ENCODE measurements around the gene LGALS7B. TPM values are rescaled to one million over a fixed set of nuclear protein-coding genes. Genes with fewer than 3 reads are reported as not detected.
"Not testable (repeated sequence)": the region's sequence is repeated elsewhere in the genome, so short reads cannot be mapped to it uniquely, and the experiment has no call there.

LGALS7B gene
- total RNA-seq, 1 donor from 2014 or later: not detected

DNA sequence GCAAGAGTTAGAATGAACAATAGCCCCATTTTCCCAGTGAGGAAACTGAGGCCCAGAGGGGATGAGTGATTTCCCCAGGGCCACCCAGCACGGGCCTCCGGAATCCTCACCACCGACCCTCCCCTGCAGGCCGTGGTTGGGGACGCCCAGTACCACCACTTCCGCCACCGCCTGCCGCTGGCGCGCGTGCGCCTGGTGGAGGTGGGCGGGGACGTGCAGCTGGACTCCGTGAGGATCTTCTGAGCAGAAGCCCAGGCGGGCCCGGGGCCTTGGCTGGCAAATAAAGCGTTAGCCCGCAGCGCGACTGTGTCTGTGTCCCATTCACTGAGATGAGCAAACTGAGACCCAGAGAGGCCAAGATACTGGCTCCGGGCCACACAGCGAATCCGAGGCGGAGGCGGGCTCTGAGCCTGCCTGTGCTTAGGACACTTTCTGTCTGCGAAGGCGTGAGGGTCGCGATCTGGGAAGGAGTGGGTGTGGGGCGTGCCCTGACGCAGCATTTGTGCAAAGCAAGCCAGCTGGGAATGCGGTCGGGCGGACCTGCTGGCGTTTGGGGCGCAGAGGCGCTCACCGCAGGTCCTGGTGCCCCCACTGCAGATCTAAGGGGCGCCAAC is 2.6 kb downstream of the LGALS7B start:
- DNase-seq (ENCODE audit: low spot score): not testable (repeated sequence)
- intact Hi-C loops (cut with DNase I): loop anchor here (5.0 kb wide), 1 partner anchor 1821 kb away; no protein-coding TSS in a partner anchor
- ATAC-seq: peak; percentile 95

DNA sequence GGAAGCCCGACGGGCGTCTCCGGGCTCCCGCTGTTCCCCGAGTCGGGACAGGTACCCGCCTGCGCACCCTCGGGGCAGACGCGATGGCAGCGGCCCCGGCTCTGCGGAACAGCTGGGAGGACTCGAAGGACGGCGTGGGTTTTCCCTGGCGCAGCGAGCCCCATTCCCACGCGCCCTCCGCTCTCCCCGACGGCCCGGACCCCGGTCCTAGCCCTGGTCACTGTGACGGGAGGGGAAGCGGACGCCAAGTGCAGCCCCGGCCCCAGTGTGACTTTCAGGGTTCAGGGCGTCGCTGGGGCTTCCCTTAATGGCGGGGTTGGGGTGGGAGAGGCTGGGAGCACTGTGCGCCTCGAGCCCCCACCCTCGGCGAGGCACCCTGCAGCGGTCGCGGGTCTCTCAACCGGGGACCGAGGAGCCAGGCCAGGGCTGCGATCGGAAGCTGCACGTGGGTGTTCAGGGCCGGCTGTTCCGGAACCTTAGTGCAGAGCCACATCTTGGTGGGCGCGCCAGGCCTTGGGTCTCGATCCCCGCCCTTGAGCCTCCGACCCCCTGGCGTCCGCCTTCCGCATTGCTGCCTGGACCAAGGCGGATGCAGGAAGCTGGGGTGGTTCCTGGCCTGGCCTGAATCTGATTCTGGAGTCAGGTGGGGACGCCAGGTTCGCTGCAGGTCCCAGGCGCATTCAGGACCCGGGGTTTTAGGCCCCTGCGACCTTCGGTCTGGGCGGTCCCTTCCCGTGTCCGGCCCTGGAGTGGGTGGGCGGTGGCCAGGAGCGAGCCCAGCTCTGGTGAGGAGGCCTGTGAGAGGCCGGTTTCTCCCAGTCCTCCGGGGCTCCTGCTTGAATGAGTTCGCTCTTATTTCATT is 3.5 kb downstream of the LGALS7B start:
- ATAC-seq: peak; percentile 22
- no peak for DNase-seq (ENCODE audit: low spot score)
- intact Hi-C loops (cut with DNase I): loop anchor here (5.0 kb wide), 1 partner anchor 1820 kb away; no protein-coding TSS in a partner anchor

DNA sequence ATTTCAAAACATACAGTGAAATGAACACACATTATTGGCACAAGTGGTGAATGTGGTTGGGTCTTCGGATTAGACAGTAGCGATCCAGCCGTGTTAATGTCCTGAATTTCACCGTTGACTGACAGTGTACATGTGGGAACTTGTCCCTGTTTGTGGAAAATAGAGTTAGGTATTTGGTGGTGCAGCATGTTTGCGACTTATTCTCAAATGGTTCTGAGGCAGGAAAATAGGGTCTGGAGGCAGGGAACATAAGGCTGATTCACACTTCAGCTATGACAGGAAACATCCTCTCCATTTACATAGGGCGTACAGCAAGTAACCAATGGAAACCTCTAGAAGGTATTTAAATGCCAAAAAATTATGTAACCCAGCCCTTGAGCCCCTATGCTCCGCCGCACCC is 4.2 kb downstream of the LGALS7B start:
- ATAC-seq (no peak), DNase-seq (ENCODE audit: low spot score) (no peak)
- intact Hi-C loops (cut with DNase I): loop anchor here (5.0 kb wide), 1 partner anchor 1819 kb away; no protein-coding TSS in a partner anchor

DNA sequence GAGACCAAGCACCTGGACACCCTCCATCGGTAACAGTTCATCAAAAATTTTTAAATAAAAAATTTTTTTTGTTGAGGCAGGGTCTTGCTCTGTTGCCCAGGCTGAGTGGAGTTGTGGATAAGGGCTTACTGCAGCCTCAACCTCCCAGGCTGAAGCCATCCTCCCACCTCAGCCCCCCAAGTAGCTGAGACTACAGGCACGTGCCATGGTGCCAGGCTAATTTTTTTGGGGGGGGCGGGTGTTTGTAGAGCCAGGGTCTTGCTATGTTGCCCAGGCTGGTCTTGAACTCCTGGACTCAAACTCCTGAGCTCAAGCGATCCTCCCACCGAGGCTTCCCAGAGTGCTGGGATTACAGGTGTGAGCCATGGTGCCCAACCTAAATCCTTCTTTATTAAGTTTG is 4.7 kb downstream of the LGALS7B start:
- intact Hi-C loops (cut with DNase I): loop anchor here (5.0 kb wide), 1 partner anchor 1819 kb away; no protein-coding TSS in a partner anchor
- ATAC-seq: no peak
- DNase-seq (ENCODE audit: low spot score): no peak

DNA sequence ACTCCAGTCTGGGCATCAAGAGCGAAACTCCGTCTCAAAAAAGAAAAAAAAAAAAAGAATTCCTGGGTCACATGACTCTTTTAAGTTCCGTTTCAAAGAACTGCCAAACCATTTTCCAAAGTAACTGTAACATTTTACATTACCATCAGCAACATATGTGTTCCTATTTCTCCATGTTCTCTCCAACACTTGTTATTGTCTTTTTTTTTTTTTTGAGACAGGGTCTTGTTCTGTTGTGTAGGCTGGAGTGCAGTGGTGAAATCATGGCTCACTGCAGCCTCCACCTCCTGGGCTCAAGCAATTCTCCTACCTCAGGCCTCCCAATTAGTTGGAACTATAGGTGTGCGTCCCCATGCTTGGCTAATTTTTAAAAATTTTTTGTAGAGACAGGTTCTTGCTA is 6.5 kb downstream of the LGALS7B start:
- intact Hi-C loops (cut with DNase I): no loop called here

DNA sequence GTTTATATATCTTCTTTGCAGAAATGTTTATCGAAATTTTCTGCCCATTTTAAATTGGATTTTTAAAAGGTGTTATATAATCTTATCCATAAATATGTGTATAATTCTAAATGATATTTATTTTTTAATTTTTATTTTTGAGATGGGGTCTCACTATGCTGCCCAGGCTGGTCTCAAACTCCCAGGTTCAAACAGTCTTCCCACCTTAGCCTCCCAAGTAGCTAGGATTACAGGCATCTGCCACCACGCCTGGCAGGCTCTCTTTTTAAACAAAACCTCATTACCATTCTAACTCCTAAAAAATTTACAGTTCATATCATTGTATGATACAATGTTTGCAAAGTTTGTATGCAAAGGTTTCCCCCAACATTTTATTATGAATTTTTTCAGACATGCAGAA is 7.2 kb downstream of the LGALS7B start:
- DNase-seq (ENCODE audit: low spot score) (no peak), ATAC-seq (no peak)
- intact Hi-C loops (cut with DNase I): no loop called here

More for the DNA sequence above, 6.5 kb downstream of the LGALS7B start:
- ATAC-seq (no peak), DNase-seq (ENCODE audit: low spot score) (no peak)

DNA sequence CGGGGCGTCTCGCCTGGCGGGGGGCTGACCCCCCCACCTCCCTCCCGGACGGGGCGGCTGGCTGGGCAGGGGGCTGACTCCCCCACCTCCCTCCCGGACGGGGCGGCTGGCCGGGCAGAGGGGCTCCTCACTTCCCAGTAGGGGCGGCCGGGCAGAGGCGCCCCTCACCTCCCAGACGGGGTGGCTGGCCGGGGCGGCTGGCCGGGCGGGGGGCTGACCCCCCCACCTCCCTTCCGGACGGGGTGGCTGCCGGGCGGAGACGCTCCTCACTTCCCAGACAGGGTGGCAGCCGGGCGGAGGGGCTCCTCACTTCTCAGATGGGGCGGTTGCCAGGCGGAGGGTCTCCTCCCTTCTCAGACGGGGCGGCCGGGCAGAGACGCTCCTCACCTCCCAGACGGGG is 8.8 kb downstream of the LGALS7B start:
- DNase-seq (ENCODE audit: low spot score); intact Hi-C loops (cut with DNase I); ATAC-seq: not testable (repeated sequence)

DNA sequence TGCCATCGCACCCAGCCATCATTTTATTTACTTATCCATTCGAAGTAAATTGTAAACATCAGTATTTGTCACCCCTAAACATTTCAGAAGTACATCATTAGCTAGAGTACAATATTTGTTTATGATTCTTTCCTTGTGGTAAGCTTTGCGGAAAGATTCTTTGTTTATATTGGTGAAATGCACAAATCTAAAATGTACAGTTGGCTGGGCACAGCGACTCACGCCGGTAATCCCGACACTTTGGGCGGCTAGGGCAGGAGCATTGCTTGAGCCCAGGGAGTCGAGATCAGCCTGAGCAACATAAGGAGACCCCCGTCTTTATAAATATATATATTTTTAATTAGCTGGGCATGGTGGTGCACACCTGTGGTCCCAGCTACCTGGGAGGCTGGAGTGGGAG is 10.1 kb downstream of the LGALS7B start:
- intact Hi-C loops (cut with DNase I): no loop called here
- DNase-seq (ENCODE audit: low spot score): no peak
- ATAC-seq: no peak

DNA sequence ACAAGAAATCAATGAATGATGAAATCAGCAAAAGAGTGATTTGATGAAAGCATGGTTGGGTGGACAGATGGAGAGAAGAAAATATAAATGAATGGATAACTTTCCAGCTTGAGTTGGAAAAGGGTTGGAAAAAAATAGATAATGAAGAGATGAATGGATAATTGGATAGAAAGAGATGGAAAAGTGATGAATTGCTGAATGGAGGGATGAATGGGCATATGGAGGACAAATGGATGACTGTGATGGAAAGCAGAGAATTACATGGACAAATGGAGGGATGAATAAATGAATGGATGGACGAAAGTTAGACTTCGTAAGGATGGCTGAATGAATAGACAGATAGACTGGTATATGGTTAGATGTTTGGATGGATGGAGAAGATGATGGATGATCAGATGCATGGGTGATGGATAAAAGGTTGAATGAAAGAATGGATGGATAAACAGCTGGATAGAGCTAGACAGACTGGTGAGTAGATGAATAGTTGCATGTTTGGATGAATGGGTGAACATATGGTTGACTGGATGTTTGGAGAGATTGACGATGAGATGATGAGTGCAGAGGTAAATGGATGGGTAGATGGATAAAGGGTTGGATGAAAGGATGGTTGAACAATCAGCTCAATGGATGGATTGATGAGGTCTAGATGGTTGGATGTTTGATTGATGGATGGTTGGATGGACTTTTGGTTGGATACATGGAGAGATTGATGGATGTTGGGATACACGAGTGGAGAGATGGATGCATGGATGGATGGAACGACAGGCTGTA is 11.8 kb downstream of the LGALS7B start:
- no peak for DNase-seq (ENCODE audit: low spot score)
- intact Hi-C loops (cut with DNase I): no loop called here
- no peak for ATAC-seq

DNA sequence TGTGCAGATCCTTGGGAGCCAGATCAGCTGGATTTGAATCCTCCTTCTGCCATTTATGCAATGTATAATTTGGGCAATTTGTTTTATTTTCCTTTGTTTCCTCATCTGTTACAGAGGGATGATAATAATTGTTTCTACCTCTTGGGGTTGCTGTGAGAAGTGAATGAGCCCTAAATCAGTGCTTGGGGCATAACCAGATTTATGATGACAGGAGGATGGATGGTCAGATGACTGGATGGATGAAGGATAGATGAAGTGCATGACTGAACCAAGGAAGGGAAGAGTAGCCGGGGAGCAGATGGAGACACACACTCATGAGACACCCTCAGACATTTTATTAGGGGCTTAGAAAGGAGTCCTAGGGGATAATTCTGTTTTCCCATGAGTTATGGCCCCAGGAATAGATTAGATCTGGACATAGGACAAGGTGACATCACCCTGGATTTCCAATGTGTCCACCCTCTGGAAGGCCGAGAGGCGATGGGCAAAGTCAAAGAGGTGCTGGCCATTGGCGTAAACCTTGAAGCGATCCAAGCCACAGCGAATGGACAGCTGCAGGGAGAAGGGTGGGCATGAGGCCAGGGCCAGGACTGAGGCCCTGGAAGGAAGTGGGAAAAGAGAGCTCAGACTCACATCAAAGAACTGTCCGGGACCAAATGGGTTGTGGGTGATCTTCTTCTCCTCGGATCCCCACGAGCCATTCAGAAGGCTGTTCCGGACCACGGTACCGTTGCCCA is 12.5 kb downstream of the LGALS7B start:
- intact Hi-C loops (cut with DNase I): no loop called here
- ATAC-seq (no peak), DNase-seq (ENCODE audit: low spot score) (no peak)

DNA sequence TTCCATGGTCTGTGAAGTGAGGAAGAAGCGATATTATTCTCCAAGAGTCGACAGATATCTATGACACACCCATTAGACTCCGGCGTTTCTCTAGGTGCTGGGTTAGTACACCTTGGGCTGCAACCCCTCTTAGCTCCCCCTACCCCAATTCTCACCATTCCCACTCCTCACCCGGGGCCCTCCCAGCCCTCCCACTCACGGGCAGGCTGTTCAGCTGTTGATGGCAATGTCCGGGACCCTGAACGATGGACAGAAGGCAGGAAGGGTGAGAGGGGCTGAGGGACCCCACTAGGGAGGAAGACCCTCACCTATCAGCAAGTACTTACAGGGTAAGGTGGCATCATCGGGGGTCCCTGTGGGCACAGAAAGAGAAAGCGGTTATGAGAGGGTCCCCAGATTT is 14.5 kb downstream of the LGALS7B start:
- DNase-seq (ENCODE audit: low spot score): no peak
- intact Hi-C loops (cut with DNase I): no loop called here
- ATAC-seq: no peak

DNA sequence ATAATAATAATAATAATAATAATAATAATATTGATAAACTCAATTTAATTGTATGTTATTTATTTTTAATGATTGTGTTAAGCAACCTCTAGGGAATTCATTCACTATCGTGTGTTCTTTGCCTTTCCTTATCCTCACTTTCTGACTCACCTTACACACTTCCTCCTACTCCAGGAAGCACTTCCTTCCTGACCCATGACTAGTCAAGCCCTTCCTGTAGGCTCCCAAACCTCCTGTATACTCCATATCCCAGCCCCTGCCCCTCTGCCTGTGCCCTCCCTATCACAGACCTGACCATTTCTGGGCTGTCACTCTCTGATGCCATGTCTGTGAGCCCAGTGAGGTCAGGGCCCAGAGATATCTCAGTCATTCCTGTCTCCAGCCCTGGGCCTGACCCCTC is 16.2 kb downstream of the LGALS7B start:
- ATAC-seq (no peak), DNase-seq (ENCODE audit: low spot score) (no peak)
- intact Hi-C loops (cut with DNase I): no loop called here

DNA sequence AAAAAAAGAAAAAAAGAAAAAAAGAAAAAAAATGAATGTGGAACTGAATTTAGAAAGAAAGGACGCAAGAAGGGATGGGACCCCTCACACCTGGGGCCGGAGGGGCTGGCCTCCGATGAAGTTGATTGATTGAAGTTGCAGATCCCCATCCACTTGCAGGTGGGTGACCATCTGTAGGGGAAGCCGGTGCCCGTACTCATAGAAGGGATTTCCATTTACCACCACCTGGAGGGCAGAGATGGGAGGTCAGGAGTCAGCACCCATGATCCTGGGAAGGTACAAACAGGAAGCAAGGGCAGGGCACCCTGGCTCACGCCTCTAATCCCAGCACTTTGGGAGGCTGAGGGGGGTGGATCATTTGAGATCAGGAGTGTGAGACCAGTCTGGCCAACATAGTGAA is 17.4 kb downstream of the LGALS7B start:
- ATAC-seq: no peak
- intact Hi-C loops (cut with DNase I): no loop called here
- DNase-seq (ENCODE audit: low spot score): no peak

DNA sequence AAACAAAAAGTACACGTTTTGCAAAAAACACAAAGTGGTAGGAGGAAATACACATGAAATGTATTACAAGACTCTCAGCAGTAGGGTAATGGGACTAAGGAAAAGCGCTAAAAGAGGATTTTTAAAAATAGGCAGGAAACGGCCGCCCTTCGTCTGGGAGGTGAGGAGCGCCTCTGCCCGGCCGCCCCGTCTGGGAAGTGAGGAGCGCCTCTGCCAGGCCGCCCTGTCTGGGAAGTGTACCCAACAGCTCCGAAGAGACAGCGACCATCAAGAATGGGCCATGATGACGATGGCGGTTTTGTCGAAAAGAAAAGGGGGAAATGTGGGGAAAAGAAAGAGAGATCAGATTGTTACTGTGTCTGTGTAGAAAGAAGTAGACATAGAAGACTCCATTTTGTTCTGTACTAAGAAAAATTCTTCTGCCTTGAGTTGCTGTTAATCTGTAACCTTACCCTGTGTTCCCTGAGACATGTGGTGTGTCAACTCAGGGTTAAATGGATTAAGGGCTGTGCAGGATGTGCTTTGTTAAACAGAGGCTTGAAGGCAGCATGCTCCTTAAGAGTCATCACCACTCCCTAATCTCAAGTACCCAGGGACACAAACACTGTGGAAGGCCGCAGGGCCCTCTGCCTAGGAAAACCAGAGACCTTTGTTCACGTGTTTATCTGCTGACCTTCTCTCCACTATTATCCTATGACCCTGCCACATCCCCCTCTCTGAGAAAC is 18.5 kb downstream of the LGALS7B start:
- DNase-seq (ENCODE audit: low spot score); ATAC-seq; intact Hi-C loops (cut with DNase I): not testable (repeated sequence)

DNA sequence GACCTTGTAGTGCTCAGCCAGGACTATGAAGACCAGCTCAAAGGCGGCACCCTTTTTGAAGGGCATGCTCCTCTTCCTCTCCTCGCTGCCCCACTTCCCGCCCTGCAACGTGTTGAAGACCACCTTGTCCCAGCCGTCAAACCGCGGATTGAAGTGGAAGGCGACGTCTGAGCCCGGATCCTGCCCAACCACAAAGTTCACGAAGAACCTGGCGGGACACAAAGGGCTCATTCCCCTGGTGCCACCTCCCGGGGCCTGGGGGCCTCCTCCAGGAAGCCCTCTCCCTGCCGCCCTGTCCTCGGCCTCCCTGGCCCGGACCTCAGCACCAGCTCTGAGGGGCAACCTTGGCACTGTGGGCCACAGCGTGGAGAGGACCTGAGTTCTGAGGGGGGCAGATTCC is 19.7 kb downstream of the LGALS7B start:
- ATAC-seq (no peak), DNase-seq (ENCODE audit: low spot score) (no peak)
- intact Hi-C loops (cut with DNase I): no loop called here

DNA sequence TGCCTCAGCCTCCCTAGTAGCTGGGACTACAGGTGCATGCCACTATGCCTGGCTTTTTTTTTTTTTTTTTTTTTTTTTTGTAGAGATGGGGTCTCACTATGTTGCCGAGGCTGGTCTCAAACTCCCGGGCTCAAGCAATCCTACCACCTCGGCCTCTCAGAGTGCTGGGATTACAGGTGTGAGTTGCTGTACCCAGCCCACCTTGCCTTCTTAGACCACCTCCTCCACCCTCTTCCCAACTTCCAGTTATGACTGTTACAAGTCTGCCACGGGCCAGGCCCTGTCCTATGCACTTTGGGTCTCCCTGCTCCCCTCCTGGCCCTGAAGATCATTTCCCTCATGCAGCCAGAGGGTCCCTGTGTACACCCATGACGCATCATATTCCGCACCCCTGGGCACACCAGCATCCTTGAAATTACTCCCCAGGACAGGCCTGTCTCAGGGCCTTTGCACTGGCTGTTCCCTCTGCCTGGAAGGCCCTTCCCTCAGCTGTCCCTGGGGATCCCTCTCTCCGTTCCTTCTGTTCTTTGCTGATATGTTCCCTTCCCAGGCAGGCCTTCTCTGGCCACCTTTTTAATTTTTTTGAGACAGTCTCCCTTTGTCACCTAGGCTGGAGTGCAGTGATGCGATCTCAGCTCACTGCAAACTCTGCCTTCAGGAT is 20.7 kb downstream of the LGALS7B start:
- ATAC-seq: no peak
- DNase-seq (ENCODE audit: low spot score): no peak
- intact Hi-C loops (cut with DNase I): no loop called here

DNA sequence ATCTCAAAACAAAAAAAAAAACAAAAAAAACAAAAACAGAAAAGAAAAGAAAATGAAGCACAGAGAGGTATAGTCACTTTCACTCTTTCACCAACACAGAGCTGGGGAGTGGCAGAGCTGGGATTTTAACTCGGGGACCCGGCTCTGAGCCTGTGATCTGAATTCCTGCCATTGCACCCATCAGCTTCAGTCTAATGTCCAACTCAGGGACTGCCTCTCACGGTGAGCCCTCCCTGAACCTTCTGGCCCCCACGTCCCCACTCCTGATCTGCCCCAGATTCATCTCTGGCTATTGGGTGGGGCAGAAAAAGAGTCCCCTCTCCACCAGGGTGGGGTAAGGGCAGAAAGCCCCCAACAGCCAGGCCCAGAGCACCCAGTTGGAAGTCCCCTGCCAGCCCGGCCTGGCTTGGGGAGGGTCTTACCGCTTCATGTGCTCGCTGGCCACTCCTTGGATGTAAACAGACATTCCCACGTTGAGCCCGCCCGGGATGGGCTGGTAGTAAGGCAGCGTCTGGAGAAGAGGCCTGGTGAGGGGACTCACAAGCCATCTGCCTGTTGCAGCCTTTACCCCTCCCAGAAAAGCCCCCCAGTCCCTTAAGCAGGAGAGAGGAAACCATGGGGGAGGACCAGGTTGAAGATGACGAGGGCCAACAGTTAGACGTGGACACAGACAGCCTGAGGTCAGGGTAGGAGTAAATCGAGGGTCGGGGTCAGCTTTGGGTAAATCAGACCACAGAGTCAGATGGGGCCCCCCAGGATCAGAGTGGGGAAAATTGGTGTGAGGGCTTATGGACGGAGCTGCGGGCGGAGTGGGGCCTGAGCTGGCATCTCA is 23.2 kb downstream of the LGALS7B start:
- ATAC-seq (no peak), DNase-seq (ENCODE audit: low spot score) (no peak)

More for the DNA sequence above, 23.2 kb downstream of the LGALS7B start:
- intact Hi-C loops (cut with DNase I): no loop called here

Data from sciatic nerve (tissue), 2 donors.